ENCODE measurements around the gene SCGB1D1.

DNA sequence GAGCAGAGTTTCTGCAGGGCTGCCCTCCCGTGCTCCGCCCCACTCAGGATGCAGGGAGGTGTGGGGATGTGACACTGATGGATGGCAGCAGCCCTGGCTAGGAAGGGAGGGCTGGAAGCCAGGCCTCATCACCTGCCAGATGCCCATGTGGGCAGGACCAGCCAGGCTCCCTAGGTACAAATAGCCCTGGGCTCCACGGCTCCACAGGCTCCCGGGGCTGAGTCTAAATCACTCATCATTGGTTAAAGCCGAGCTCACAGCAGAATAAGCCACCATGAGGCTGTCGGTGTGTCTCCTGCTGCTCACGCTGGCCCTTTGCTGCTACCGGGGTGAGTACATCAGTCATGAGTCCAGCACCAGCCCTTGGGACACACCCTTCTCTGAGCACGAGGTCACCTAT is at the start of gene SCGB1D1:
- no peak for TF ChIP-seq EP300 (IDR thresholded peaks at IDR 0.05)
- no peak for TF ChIP-seq POLR2A (IDR thresholded peaks at IDR 0.05)
- TF ChIP-seq, protein P1, sequence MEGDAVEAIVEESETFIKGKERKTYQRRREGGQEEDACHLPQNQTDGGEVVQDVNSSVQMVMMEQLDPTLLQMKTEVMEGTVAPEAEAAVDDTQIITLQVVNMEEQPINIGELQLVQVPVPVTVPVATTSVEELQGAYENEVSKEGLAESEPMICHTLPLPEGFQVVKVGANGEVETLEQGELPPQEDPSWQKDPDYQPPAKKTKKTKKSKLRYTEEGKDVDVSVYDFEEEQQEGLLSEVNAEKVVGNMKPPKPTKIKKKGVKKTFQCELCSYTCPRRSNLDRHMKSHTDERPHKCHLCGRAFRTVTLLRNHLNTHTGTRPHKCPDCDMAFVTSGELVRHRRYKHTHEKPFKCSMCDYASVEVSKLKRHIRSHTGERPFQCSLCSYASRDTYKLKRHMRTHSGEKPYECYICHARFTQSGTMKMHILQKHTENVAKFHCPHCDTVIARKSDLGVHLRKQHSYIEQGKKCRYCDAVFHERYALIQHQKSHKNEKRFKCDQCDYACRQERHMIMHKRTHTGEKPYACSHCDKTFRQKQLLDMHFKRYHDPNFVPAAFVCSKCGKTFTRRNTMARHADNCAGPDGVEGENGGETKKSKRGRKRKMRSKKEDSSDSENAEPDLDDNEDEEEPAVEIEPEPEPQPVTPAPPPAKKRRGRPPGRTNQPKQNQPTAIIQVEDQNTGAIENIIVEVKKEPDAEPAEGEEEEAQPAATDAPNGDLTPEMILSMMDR (IDR thresholded peaks at IDR 0.05): no peak
- TF ChIP-seq POLR2AphosphoS5 (IDR thresholded peaks at IDR 0.05): no peak
